ACC112 (cell line): Measurements from ENCODE around the gene PPP1R16B.
"Not testable (repeated sequence)": the region's sequence is repeated elsewhere in the genome, so short reads cannot be mapped to it uniquely, and the experiment has no call there.

Experiments
- H2AFZ ChIP-seq: fragments of 200-600 bp; sonication (generic); one replicate; pipeline ENCODE4 v1.6.0; 2017; ENCODE audit warnings: antibody characterized with exemption, low read length; ENCODE audit not compliant: unreplicated experiment
- H3K27ac ChIP-seq: fragments of 200-600 bp; sonication (generic); 2 replicates; pipeline ENCODE4 v1.5.1; 2014; ENCODE audit warnings: low read depth, mild to moderate bottlenecking, antibody characterized with exemption, low read length, moderate library complexity
- H3K27me3 ChIP-seq: fragments of 200-600 bp; sonication (generic); 2 replicates; pipeline ENCODE4 v1.6.1; 2014; ENCODE audit warnings: mild to moderate bottlenecking, antibody characterized with exemption, low read length, moderate library complexity, mixed read lengths; ENCODE audit not compliant: insufficient read depth
- H3K36me3 ChIP-seq: fragments of 200-600 bp; sonication (generic); 2 replicates; pipeline ENCODE4 v1.6.1; 2016; ENCODE audit warnings: mild to moderate bottlenecking, antibody characterized with exemption, low read length, moderate library complexity, mixed read lengths; ENCODE audit not compliant: insufficient read depth
- H3K4me1 ChIP-seq: fragments of 200-600 bp; sonication (generic); one replicate; pipeline ENCODE4 v1.6.1; 2016; ENCODE audit warnings: low read length, mixed read lengths; ENCODE audit not compliant: insufficient read depth, unreplicated experiment, control insufficient read depth
- H3K4me3 ChIP-seq: fragments of 200-600 bp; sonication (generic); 2 replicates; pipeline ENCODE4 v1.5.1; 2014; ENCODE audit warnings: mild to moderate bottlenecking, low read depth, low read length
- H3K79me2 ChIP-seq: fragments of 200-600 bp; sonication (generic); one replicate; pipeline ENCODE4 v1.6.0; 2016; ENCODE audit warnings: low read length; ENCODE audit not compliant: control insufficient read depth, unreplicated experiment, insufficient read depth

Gene PPP1R16B

GRCh38 chr20:38854654-38855066 lies 49.2 kb downstream of the PPP1R16B start:
- Histone ChIP-seq H3K79me2 (no peaks in the 10 kb centered on the region), H2AFZ (no peak overlapping the region), H3K27ac (no peak overlapping the region), H3K27me3 (peaks cover 61% of the 10 kb centered on the region), H3K36me3 (no peaks in the 10 kb centered on the region), H3K4me1 (no peaks in the 10 kb centered on the region), H3K4me3 (no peak overlapping the region)

- Histone ChIP-seq H3K36me3 (no peaks in the 10 kb centered on the region), H3K27me3 (peaks cover 54% of the 10 kb centered on the region), H3K4me3 (no peak overlapping the region), H3K79me2 (no peaks in the 10 kb centered on the region), H3K4me1 (no peaks in the 10 kb centered on the region), H3K27ac (no peak overlapping the region), H2AFZ (no peak overlapping the region)
Observed at GRCh38 chr20:38855356-38855755, 49.9 kb downstream of the PPP1R16B start.

- Histone ChIP-seq H3K36me3 (no peaks in the 10 kb centered on the region), H3K27ac (no peak overlapping the region), H2AFZ (no peak overlapping the region), H3K27me3 (peaks cover 53% of the 10 kb centered on the region), H3K4me1 (no peaks in the 10 kb centered on the region), H3K4me3 (no peak overlapping the region), H3K79me2 (no peaks in the 10 kb centered on the region)
Observed at GRCh38 chr20:38856570-38856969, 51.1 kb downstream of the PPP1R16B start.

- H3K4me3 ChIP-seq = no peak overlapping the region
- no peaks in the 10 kb centered on the region for H3K79me2 ChIP-seq
- H3K36me3 ChIP-seq = no peaks in the 10 kb centered on the region
- H2AFZ ChIP-seq = no peak overlapping the region
- H3K27me3 ChIP-seq = peaks cover 53% of the 10 kb centered on the region
- H3K27ac ChIP-seq = no peak overlapping the region
- no peaks in the 10 kb centered on the region for H3K4me1 ChIP-seq
Observed at GRCh38 chr20:38857703-38858102, 52.2 kb downstream of the PPP1R16B start.

- no peak overlapping the region for H3K4me3 ChIP-seq
- H3K27me3 ChIP-seq = peaks cover 50% of the 10 kb centered on the region
- no peak overlapping the region for H2AFZ ChIP-seq
- no peak overlapping the region for H3K27ac ChIP-seq
- no peaks in the 10 kb centered on the region for H3K36me3 ChIP-seq
- H3K79me2 ChIP-seq = no peaks in the 10 kb centered on the region
- H3K4me1 ChIP-seq = no peaks in the 10 kb centered on the region
Observed at GRCh38 chr20:38859070-38859690, 53.7 kb downstream of the PPP1R16B start.

GRCh38 chr20:38859857-38860256 lies 54.4 kb downstream of the PPP1R16B start:
- H3K4me3 ChIP-seq, H3K27ac ChIP-seq, H3K79me2 ChIP-seq, H3K36me3 ChIP-seq, H2AFZ ChIP-seq, H3K4me1 ChIP-seq: not testable (repeated sequence)
- peaks cover 43% of the 10 kb centered on the region for H3K27me3 ChIP-seq

GRCh38 chr20:38861071-38861401 lies 55.5 kb downstream of the PPP1R16B start:
- Histone ChIP-seq H3K79me2 (no peaks in the 10 kb centered on the region), H3K27ac (no peak overlapping the region), H3K4me3 (no peak overlapping the region), H2AFZ (no peak overlapping the region), H3K36me3 (no peaks in the 10 kb centered on the region), H3K27me3 (peaks cover 42% of the 10 kb centered on the region), H3K4me1 (no peaks in the 10 kb centered on the region)

GRCh38 chr20:38862226-38862625 lies 56.7 kb downstream of the PPP1R16B start:
- no peak overlapping the region for H3K27ac ChIP-seq
- H3K36me3 ChIP-seq = no peaks in the 10 kb centered on the region
- peaks cover 42% of the 10 kb centered on the region for H3K27me3 ChIP-seq
- H3K4me1 ChIP-seq = no peaks in the 10 kb centered on the region
- no peak overlapping the region for H3K4me3 ChIP-seq
- no peak overlapping the region for H2AFZ ChIP-seq
- no peaks in the 10 kb centered on the region for H3K79me2 ChIP-seq

GRCh38 chr20:38863024-38863851 lies 57.7 kb downstream of the PPP1R16B start:
- no peaks in the 10 kb centered on the region for H3K79me2 ChIP-seq
- H3K36me3 ChIP-seq = no peaks in the 10 kb centered on the region
- H3K27ac ChIP-seq = no peak overlapping the region
- no peak overlapping the region for H3K4me3 ChIP-seq
- no peak overlapping the region for H2AFZ ChIP-seq
- H3K4me1 ChIP-seq = no peaks in the 10 kb centered on the region
- peaks cover 35% of the 10 kb centered on the region for H3K27me3 ChIP-seq

GRCh38 chr20:38864662-38865061 lies 59.2 kb downstream of the PPP1R16B start:
- no peak overlapping the region for H3K27ac ChIP-seq
- no peaks in the 10 kb centered on the region for H3K36me3 ChIP-seq
- no peak overlapping the region for H2AFZ ChIP-seq
- H3K79me2 ChIP-seq = no peaks in the 10 kb centered on the region
- peaks cover 24% of the 10 kb centered on the region for H3K27me3 ChIP-seq
- no peaks in the 10 kb centered on the region for H3K4me1 ChIP-seq
- no peak overlapping the region for H3K4me3 ChIP-seq
